Measurements from ENCODE around the gene OR6C1.
"Not testable (repeated sequence)": the region's sequence is repeated elsewhere in the genome, so short reads cannot be mapped to it uniquely, and the experiment has no call there.

OR6C1 gene

GRCh38 chr12:55314043-55314442 lies at the start of gene OR6C1:
Gene OR6C1 (plus strand): TSS chr12:55314343. CDS start chr12:55320600, 6,257 bp downstream.
- Mint-ChIP-seq H3K27ac (no peak within 1 kb of the TSS), H3K9me3 (peaks cover 1% of the 10 kb centered on the region), H3K4me1 (no peaks in the 10 kb centered on the region), H3K36me3 (no peaks in the 10 kb centered on the region), H3K4me3 (no peak within 1 kb of the TSS)
- ATAC-seq (no peak), DNase-seq (ENCODE audit: low spot score in 2 of 2) (no peak)

GRCh38 chr12:55280991-55281390 lies 33.2 kb upstream of the OR6C1 start:
- no peaks in the 10 kb centered on the region for H3K36me3 Mint-ChIP-seq
- H3K27ac Mint-ChIP-seq = no peak overlapping the region
- no peaks in the 10 kb centered on the region for H3K4me1 Mint-ChIP-seq
- H3K4me3 Mint-ChIP-seq = no peak overlapping the region
- DNase-seq (ENCODE audit: low spot score in 2 of 2) (no peak), ATAC-seq (no peak)
- H3K9me3 Mint-ChIP-seq = no peaks in the 10 kb centered on the region

- no peaks in the 10 kb centered on the region for H3K9me3 Mint-ChIP-seq
- H3K4me3 Mint-ChIP-seq = no peak overlapping the region
- H3K4me1 Mint-ChIP-seq = no peaks in the 10 kb centered on the region
- DNase-seq (ENCODE audit: low spot score in 2 of 2) (no peak), ATAC-seq (no peak)
- no peaks in the 10 kb centered on the region for H3K36me3 Mint-ChIP-seq
- H3K27ac Mint-ChIP-seq = no peak overlapping the region
Measured at GRCh38 chr12:55289999-55290398, 24.1 kb upstream of the OR6C1 start.

GRCh38 chr12:55296469-55296868 lies 17.7 kb upstream of the OR6C1 start, which contains the start of gene OR6C6:
Gene OR6C6 (minus strand): TSS chr12:55296569. CDS start chr12:55295232, 1,337 bp downstream.
- no peak within 1 kb of the TSS for H3K27ac Mint-ChIP-seq
- H3K4me1 Mint-ChIP-seq = no peaks in the 10 kb centered on the region
- ATAC-seq (no peak), DNase-seq (ENCODE audit: low spot score in 2 of 2) (no peak)
- H3K9me3 Mint-ChIP-seq = peaks cover 3% of the 10 kb centered on the region
- no peaks in the 10 kb centered on the region for H3K36me3 Mint-ChIP-seq
- H3K4me3 Mint-ChIP-seq = no peak within 1 kb of the TSS

GRCh38 chr12:55320201-55320600 lies 6.1 kb downstream of the OR6C1 start:
- H3K27ac Mint-ChIP-seq = no peak overlapping the region
- ATAC-seq = no peak
- H3K36me3 Mint-ChIP-seq = no peaks in the 10 kb centered on the region
- peaks cover 5% of the 10 kb centered on the region for H3K9me3 Mint-ChIP-seq
- H3K4me3 Mint-ChIP-seq = no peak overlapping the region
- DNase-seq (ENCODE audit: low spot score in 2 of 2) = no peak
- H3K4me1 Mint-ChIP-seq = no peaks in the 10 kb centered on the region

GRCh38 chr12:55325801-55326200 lies 11.7 kb downstream of the OR6C1 start:
- not testable (repeated sequence) for ATAC-seq; H3K27ac Mint-ChIP-seq; DNase-seq (ENCODE audit: low spot score in 2 of 2); H3K36me3 Mint-ChIP-seq; H3K9me3 Mint-ChIP-seq; H3K4me1 Mint-ChIP-seq; H3K4me3 Mint-ChIP-seq

GRCh38 chr12:55330446-55330845 lies 16.3 kb downstream of the OR6C1 start, which contains the start of gene OR6C3:
Gene OR6C3 (plus strand): TSS chr12:55330746. CDS start chr12:55331701, 955 bp downstream.
- no peak within 1 kb of the TSS for H3K4me3 Mint-ChIP-seq
- H3K36me3 Mint-ChIP-seq = no peaks in the 10 kb centered on the region
- no peaks in the 10 kb centered on the region for H3K4me1 Mint-ChIP-seq
- H3K9me3 Mint-ChIP-seq = no peaks in the 10 kb centered on the region
- no peak for ATAC-seq
- no peak for DNase-seq (ENCODE audit: low spot score in 2 of 2)
- no peak within 1 kb of the TSS for H3K27ac Mint-ChIP-seq

- H3K36me3 Mint-ChIP-seq = no peaks in the 10 kb centered on the region
- H3K27ac Mint-ChIP-seq = no peak overlapping the region
- DNase-seq (ENCODE audit: low spot score in 2 of 2) (no peak), ATAC-seq (no peak)
- no peaks in the 10 kb centered on the region for H3K4me1 Mint-ChIP-seq
- H3K4me3 Mint-ChIP-seq = no peak overlapping the region
- no peaks in the 10 kb centered on the region for H3K9me3 Mint-ChIP-seq
Measured at GRCh38 chr12:55336002-55336401, 21.9 kb downstream of the OR6C1 start.

GRCh38 chr12:55355338-55355737 lies 41.2 kb downstream of the OR6C1 start:
- not testable (repeated sequence) for DNase-seq (ENCODE audit: low spot score in 2 of 2); H3K4me1 Mint-ChIP-seq; H3K9me3 Mint-ChIP-seq; H3K27ac Mint-ChIP-seq; ATAC-seq; H3K36me3 Mint-ChIP-seq; H3K4me3 Mint-ChIP-seq

GRCh38 chr12:55362675-55363074 lies 48.5 kb downstream of the OR6C1 start, which contains the start of gene OR6C75:
Gene OR6C75 (plus strand): TSS chr12:55362975. CDS start chr12:55365111, 2,136 bp downstream.
- Mint-ChIP-seq H3K9me3 (no peaks in the 10 kb centered on the region), H3K4me3 (no peak within 1 kb of the TSS), H3K36me3 (no peaks in the 10 kb centered on the region), H3K4me1 (no peaks in the 10 kb centered on the region), H3K27ac (no peak within 1 kb of the TSS)
- DNase-seq (ENCODE audit: low spot score in 2 of 2) (no peak), ATAC-seq (no peak)

GRCh38 chr12:55365086-55365485 lies 50.9 kb downstream of the OR6C1 start:
- H3K4me1 Mint-ChIP-seq = no peaks in the 10 kb centered on the region
- no peak overlapping the region for H3K4me3 Mint-ChIP-seq
- ATAC-seq (no peak), DNase-seq (ENCODE audit: low spot score in 2 of 2) (no peak)
- no peaks in the 10 kb centered on the region for H3K9me3 Mint-ChIP-seq
- H3K36me3 Mint-ChIP-seq = no peaks in the 10 kb centered on the region
- H3K27ac Mint-ChIP-seq = no peak overlapping the region

Data from stimulated activated effector memory CD8-positive, alpha-beta T cell treated with anti-CD3 and anti-CD28 coated beads, Interleukin-12 subunit alpha, Interleukin-12 subunit beta, amount 100 ng/mL, for 72 hours (primary cell).